Stimulated activated CD4-positive, alpha-beta T cell treated with anti-CD3 and anti-CD28 coated beads, Interleukin-15, amount 100 ng/mL, for 48 hours (primary cell): Measurements from ENCODE around the gene FAM236C.
"Not testable (repeated sequence)": the region's sequence is repeated elsewhere in the genome, so short reads cannot be mapped to it uniquely, and the experiment has no call there.

ENCODE experiments used
- DNase-seq, 2 donors: peaks; one replicate each; pipeline ENCODE4 v3.0.0-alpha.2; 2020; ENCODE audit warnings: low read depth in 2 of 2

FAM236C gene

GRCh38 chrX:72912315-72912714 is at the start of gene FAM236C:
Gene FAM236C, plus strand, starts transcription at chrX:72912615. Its CDS starts 100 bp downstream, at chrX:72912715.
- not testable (repeated sequence) for DNase-seq

DNA sequence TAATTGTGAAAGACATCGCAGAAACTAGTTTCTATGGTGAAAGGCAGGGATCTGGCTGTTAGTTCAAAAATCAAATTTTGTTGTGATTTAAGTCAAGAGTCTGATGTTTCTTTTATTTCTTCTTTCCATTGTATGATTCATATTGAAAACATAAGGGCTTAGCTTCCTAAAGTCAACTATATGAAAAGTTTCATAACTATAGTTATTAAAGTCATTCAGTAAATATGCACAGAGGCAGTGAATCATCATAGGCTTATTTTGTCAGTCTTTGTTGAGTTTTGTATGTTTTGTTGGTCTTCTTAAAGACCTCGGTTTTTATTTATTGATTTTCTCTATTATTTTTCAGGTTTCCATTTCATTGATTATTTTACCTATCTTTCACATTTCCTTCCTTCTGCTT is 29.5 kb upstream of the FAM236C start:
- not testable (repeated sequence) for DNase-seq

- not testable (repeated sequence) for DNase-seq
These were observed 22.7 kb upstream of the FAM236C start for GRCh38 chrX:72889740-72890139.

DNA sequence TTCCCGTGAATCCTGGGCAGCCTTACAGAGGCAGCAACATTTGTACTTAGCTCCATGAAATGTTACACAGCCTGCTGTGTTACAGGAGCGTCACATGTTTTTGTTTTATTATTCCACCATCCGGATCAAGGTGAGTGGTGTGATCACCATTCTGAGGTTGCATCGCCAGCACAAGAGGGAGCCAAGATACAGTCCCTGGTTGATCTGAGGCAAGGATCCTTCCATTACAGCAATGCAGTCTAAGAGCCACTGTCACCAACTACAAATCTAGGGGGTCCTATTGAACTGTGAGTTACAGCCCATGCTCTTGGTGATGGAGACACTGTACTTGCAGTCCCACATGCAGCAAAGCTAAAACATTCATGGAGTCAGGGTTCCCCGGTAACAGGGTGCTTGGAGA is 3.7 kb downstream of the FAM236C start:
- DNase-seq, result not testable (repeated sequence)

DNA sequence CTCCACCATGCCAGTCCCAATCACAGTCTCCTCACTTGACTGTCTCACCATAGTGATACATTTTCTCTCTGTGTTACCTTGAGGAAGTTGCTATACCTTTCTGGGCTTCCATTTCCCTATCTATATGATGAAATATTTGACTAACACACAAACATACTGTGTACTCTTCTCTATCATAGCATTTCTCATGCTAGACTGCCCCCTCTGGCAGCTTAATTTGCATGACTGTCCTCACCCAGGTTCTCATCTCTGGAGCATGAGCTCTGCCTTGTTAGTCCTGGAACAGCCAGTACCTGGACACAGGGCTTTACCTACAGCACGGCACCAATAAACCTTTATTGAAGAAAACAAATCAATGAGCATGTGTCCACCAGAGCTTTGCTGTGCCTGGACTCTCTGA is 19.9 kb downstream of the FAM236C start:
- not testable (repeated sequence) for DNase-seq

- not testable (repeated sequence) for DNase-seq
These were observed 24.0 kb downstream of the FAM236C start for GRCh38 chrX:72936455-72936854.

DNA sequence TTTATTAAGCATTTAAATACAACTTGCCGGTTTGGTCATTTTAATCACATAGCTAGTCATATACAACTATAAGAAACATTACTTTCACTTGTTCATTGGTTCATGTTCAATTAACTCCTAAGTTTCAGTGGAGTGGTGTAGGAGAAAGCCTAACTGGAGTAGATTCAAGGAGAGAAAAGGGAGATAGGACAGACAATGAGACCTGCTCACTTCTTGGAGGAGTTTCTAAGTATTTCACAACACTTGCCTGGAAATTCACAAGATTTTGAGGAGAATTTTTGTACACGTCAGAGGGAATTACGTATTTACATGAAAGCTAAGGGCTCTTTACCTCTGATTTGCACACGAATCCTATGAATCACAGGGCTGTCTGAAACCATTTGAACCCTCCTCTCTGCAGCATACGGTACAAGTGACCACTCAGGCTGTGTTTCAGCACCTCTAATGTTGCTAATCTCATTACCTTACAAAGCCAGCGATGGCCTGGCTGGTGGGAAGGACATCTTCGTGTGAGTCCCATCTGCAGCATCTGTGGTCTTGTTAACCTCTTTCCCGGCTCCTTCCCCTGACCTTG is 24.6 kb downstream of the FAM236C start:
- not testable (repeated sequence) for DNase-seq

GRCh38 chrX:72937906-72938305 is 25.5 kb downstream of the FAM236C start, which contains the start of gene FAM236A:
Gene FAM236A, plus strand, starts transcription at chrX:72938206. Its CDS starts 57 bp downstream, at chrX:72938263.
- not testable (repeated sequence) for DNase-seq

DNA sequence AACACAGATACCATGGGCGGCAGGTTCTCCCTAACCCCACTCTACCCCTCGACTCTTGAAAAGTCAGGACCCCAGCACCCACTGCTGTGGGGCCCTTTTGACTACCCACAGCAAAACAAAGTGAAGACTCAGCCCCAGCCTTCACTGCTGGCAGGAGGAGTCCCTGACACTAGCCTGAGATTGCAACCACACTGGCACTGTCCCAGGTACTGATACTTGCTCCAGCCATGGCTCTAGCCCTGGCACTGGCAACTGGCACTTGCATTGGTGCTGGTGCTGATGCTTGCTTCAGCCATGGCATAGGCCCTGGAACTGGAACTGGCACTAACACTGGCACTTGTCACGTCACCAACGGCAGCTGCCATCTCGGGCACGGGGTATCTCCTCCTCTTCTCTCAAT is 29.9 kb downstream of the FAM236C start:
- DNase-seq, result not testable (repeated sequence)

DNA sequence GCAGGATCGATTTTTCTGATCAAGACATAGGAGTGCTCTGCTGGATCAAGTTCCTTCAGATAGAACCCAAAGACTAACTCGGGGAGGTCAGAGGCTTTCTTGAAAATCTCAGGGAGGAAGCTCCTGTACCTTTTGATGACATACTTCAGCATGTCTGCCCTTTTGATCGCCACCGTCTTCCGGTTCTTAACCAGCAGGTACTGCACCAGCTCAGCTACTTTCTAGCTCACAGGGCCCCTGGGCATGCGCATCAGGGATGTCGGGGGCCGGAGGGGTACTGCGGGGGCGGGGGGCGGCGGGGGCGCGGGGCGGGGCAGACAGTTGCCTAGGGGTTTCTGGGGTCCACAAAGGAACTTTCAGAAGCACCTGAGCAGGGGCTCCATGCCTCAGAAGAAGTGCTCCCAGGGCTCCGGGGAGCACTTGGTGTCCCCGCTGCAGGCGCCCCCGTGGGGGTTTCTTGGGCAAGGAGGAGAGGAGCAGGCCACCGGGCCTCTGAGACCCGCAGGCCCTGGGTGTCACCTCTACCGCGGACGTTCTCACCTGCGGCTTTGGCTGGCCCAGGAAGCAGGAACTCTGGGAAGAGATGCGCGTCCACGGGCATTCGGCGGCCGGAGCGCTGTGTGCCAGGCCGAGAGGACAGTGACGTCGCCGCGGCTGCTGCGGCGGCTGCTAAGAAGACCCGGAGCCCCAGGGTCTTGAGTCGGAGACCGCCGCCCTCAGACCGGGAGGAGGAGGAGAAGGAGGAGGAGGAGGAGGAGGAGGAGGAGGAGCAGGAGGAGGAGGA is 30.8 kb downstream of the FAM236C start:
- DNase-seq, result not testable (repeated sequence)

- DNase-seq, result not testable (repeated sequence)
These were observed 31.4 kb downstream of the FAM236C start, which contains the start of gene DMRTC1 for GRCh38 chrX:72943819-72944169. Gene DMRTC1, minus strand, starts transcription at chrX:72943837. Its CDS starts 68,143 bp downstream, at chrX:72875694.

- DNase-seq, result not testable (repeated sequence)
These were observed 47.6 kb downstream of the FAM236C start for GRCh38 chrX:72959971-72960370.
